HG03575 (cell line): ENCODE results near the gene TNFAIP1.

ENCODE experiments used
- ATAC-seq: cut with Tn5 transposase; IDR thresholded peaks from one replicate; pipeline ENCODE4 v1.9.1; 2021; ENCODE audit not compliant: unreplicated experiment, insufficient number of reproducible peaks, low FRiP score; ENCODE audit errors: extremely low read depth

TNFAIP1 gene

GRCh38 chr17:28390141-28390540, 54.6 kb downstream of the TNFAIP1 start:
- no peak for ATAC-seq

- no peak for ATAC-seq
Observed at GRCh38 chr17:28390563-28390962, 55.0 kb downstream of the TNFAIP1 start.

DNA sequence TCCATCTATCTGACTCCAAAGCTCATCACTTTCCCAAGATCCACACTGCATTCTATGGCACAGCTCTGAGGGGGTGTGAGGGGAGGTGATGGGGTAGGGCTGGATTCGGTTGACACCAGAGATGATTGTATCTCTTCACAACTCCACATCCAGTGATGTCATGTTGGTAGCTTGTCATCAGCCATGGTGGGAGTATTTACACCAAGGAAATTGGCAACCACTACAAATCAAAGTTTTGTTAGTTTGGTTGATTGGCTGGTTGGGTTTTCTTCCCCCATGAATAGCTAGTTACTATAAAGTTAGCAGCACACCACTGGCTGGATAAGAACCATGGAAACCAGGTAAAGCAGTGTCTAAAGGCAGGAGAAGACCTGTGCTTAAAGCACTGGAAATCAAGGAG, 55.4 kb downstream of the TNFAIP1 start:
- ATAC-seq, result no peak

DNA sequence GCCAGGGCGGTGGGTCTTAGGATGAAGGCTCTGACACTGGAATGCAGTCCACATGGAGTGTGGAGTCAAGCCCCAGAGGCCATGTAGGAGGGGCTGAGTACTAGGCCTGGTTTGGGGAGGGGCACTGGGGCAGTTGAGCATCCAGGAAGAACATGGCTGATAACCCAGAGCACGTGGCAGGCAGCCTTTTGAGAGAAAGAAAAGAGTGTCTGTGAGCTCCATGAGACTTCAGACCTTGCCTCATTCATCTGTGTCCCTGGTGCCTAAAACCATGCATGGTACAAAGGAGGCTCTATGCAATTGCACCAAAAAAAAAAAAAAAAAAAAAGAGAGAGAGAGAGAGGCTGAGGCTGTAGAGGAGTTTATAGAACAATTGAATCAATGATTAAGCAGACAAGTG, 55.8 kb downstream of the TNFAIP1 start:
- ATAC-seq, result no peak

DNA sequence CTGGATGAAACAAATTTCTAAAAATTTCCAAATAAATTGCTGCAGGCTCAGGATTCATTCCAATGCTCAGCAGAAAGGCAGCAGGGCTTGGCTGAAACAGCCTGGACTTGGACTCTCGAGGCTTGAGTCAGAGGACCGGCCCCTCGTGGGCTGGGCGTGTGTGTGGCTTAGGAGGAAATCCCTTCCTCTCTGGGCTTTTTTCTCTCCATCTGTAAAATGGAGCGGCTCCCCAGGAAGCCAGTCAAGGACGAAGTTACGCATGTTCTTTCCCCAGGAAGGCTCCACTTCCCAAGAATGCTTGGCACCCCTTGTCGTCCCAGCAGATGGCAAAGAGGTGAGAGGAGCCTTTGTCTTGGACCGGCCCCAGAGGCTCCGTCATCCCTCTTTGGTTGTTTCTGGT, 56.9 kb downstream of the TNFAIP1 start:
- ATAC-seq, result no peak

DNA sequence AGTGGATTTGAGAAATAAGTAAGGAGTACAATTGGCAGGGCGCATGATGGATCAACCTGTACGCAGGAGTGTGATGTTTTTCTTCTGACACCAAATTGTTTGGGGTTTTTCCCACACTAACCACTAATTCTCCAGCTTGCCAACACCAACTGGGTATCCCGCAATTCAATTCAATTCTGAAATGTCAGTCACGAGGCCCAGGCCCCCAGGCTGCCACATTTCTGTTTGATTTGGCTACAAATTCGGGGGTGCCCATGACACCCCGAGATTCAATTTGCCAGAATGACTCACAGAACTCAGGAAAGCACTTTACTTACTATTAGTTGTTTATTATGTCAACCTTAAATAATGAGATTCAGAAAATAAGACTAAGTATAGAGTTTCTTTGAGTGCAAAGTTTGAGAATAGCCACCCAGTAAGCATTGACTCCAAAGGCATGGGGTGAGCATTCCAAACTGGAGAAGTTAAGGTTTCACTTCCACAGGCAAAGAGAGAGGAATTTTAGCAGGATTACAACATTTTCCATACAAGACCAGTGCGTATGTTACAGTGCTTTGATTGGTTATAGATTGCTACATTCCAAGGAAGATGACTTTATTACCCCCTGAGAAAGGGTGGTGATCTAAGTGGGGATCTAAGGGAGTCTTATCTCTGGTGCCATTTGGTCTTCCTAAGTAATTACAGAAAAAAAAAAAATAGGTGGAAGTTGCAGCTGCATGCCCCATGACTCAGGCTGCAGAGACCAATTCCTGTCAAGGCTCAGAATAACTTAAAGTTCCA, 59.0 kb downstream of the TNFAIP1 start:
- ATAC-seq, result no peak

GRCh38 chr17:28395426-28395825, 59.9 kb downstream of the TNFAIP1 start:
- ATAC-seq, result no peak

- ATAC-seq, result no peak
Observed at GRCh38 chr17:28395968-28396367, 60.4 kb downstream of the TNFAIP1 start.
